Measurements from ENCODE around the gene LRRTM4.

The LRRTM4 gene

DNA sequence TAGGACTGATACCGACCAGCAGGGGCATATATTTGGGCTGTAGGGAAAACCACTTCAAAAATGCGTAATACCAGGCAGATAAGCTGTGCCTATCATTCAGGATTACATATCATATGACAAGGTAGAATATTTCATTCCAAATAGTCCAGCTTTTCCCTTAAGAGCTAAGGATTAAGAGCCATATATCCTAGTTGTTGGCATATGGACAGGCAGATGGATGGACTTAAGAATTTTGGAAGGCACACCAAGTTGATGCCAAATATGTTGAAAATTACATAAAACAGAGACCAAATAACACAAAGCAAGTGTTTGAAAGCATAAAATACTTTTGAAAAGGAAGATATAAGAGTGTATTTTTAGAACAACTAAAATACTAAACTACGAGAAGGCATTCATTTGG lies 52.1 kb downstream of the LRRTM4 start:
- DNase-seq (ENCODE audit: low read depth in 2 of 2) = no peak

DNA sequence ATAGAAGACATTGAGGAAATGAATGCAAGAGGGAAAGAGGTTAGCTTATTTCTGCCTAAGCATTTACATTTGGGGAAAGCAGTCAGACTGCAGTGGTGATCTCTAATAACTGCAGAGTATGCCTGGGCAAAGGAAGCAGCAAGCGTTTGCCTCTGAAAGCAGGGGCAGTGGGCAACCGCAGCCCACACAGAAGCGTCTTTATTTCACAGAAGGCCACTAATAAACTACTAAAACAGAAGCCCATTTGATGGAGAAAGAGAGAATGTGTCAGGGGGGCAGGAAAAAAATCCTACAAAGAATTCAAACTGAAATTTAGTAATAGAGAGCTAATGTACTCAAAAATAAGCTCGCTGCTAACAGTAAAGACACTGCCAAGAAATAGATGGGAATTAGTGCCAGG lies 53.1 kb downstream of the LRRTM4 start:
- no peak for DNase-seq (ENCODE audit: low read depth in 2 of 2)

DNA sequence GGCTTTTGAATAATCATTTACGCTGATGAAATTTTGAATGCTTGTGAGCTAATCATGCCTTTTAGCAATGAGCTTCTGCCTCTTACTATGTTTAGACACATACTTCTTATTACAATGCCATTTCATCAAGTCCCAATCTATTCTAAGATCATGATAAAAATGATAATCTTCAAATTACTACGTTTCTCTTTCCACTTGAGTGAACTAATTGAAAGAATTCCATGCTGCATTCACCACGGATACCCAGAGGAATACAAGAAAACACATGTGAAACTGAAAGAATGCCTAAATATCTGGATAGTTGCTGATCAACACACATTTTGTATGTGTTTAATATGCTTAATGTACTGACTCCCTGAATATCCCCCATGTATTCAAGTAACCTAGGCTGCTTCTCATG lies 62.3 kb downstream of the LRRTM4 start:
- DNase-seq (ENCODE audit: low read depth in 2 of 2) = no peak

DNA sequence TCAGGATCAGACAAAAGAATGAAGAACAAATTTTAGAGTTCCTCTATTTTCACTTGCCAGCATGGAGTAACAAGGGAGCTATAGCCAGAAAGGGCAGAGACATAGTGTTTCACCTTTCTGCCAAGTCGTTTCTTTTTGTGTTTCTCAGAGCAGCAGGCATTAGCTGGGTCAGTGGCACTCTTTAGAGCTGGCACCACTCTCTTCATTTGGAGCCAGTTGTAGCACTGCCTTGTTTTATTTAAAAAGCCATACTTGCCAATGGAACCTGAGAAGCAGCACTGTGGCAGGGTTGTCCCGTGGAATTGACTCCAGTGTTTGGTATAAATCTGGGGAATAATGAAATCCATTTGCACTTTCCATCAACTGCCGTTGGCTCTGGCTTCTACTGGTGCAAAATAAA lies 64.0 kb downstream of the LRRTM4 start:
- DNase-seq (ENCODE audit: low read depth in 2 of 2) = no peak

DNA sequence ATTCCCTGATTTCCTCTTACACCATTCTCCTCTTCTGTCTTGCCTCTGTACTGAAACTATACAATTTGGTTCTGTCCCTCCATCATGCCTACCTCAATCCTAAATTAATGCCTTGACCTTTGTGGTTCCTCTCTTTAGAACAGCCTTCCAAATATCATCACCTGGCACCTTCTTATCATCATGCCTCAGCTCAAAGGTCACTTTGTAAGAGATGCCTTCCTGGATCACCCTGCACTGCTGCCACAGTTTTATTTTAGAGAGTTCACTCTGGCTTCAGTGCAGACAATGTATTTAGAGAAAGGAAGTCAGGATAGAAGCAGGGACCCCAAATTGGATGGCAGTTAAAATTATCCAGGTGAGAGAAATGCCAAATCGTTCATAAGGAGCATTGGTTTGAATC lies 64.5 kb downstream of the LRRTM4 start:
- DNase-seq (ENCODE audit: low read depth in 2 of 2) = no peak

DNA sequence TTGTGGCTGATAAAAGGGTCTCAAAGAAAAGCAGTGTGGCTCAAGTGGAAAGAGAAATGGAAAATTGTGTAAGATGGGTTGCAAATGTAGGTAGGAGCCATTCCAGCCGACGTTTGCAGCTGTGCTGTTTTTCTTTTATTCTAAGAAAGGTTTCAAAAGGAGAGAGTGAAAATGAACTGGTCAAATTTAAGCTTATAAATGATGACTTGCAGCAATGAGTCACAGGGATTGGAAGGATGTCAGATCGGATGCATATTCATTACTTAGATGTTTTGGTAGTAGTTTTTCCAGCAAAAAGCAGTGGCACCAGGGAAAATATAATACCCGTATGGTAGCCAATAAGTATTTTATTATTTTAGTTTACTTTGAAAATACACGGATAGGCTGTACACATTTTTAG lies 79.1 kb downstream of the LRRTM4 start:
- DNase-seq (ENCODE audit: low read depth in 2 of 2) = no peak

DNA sequence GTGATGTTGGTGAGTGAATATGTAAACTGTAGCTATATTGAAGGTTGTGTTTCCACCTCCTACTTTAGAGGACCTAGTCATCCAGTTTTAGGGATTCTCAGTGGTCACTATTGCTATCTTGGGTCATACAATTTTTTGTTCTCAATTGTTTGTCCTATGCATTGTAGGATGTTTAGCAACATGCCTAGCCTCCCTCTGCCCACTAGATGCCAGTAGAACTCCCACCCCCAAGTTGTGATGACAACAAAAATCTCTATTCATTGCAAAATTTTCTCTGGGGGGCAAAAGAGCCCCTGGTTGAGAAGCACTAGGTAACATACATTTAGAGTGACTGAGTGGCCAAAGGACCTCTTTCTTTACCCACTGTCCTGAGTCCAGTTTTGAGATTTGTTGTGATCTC lies 87.3 kb downstream of the LRRTM4 start:
- DNase-seq (ENCODE audit: low read depth in 2 of 2) = no peak

DNA sequence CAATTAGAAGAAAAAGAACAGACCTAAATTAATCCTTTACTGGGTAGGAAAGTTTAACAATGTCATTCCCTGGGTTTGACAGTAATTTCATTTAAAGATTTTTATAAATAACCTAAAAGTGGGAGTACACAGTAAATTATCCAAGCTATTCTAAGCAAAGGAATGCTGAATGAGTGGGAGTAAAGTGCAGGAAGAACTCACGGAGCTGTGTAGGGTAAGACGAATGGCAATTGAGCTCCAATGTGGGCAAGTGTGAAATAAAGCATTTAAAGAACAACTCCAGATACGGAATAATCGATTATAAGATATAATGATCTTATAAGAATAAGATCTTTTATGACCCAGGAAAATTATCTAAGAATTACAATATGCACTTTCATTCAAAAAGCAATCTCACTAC lies 93.2 kb downstream of the LRRTM4 start:
- DNase-seq (ENCODE audit: low read depth in 2 of 2) = no peak

DNA sequence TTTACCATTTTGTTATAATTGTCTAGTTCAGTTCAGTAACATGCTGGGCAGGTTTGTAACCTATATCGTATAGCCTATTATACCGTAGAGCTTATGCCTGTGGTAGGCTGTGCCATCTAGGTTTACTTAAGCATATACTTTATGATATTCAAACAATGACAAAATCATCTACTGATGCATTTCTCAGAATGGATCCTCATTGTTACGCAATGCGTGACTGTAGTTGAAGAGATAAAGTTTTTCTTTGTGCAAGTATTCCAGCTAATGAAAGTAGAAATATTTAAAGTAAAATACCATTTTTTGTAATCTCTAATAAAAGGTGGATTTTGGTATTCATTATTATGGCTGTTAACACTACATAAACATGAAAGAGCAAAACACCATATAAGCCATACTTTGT lies 100.2 kb downstream of the LRRTM4 start:
- DNase-seq (ENCODE audit: low read depth in 2 of 2) = no peak

DNA sequence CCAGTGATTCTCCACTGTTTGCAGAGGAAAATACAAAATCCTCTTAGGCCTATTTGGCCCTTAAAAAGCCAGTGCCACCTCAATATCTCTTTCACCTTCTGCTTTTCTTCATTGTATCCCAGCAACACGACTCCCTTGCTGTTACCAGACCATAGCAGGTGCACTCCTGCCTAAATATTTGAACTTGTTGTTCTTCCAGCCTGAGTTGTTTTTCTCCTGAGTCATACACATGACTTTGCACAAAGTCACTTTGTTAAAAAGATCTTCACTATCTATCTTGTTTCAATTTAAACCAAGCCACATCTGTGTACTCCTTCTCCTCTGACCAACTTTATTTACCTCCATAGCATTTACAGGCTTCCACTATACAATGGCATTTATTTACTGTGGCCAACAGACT lies 103.6 kb downstream of the LRRTM4 start:
- no peak for DNase-seq (ENCODE audit: low read depth in 2 of 2)

DNA sequence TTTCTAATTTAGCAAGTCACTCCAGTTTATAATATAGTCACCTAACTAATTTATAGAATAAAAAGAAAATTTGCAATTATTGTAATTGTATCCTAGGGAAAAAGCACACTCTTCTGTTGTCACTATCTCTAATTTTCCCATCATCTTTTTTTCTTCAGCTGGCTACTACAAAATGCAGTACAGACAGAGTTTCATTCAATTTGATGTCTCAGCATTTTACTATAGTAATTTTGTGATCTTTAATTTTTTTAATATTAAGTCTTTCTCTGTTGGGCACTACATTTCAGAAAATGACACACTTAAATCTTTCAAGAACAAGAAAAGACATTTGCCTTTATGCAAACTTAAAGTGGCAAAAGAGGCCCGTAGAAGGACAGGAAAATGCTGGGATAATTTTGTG lies 118.0 kb downstream of the LRRTM4 start:
- DNase-seq (ENCODE audit: low read depth in 2 of 2) = no peak

DNA sequence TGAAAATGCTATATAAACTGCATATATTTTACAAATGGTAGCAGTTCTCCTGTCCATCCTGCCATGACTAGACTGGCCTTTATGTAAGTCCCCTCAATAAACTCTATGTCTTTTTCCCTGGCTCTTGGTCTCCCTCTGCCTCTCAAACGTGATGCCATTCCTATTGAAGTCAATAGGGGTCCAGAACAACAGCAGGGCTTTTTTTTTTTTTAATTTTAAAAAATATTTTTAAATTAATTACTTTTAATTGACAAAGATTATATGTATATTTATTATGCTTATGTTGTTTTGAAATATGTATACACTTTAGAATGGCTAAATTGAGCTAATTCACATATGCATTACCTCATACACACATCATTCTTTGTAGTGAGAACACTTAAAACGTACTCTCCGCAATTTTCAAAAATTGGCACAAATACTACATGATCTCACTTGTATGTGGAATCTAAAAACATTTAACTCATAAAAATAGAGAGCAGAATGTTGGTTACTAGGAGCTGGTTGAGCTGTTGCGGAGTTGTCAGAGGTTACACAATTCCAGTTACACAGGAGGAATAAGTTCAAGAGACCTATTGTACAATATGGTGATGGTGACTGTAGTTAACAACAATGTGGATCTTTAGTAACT lies 123.1 kb downstream of the LRRTM4 start:
- no peak for DNase-seq (ENCODE audit: low read depth in 2 of 2)

DNA sequence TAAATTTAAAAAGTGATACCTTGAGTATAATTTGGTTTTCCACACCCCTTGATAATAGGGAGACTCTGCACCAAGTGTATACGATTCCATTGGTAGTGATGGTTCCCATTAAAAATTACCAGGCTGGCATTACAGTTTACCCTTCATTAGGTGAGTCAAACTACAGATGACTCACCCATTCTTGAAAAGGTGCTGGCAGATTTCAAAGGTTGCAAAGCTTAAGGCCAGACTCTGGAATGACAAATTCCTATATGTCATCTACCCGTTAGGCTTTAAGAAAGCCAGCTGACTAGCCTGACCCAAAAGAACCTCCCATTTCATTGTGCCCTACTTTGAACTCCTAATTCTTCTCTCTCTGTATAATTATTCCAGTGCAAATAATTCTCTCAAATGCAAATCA lies 124.4 kb downstream of the LRRTM4 start:
- DNase-seq (ENCODE audit: low read depth in 2 of 2) = no peak

DNA sequence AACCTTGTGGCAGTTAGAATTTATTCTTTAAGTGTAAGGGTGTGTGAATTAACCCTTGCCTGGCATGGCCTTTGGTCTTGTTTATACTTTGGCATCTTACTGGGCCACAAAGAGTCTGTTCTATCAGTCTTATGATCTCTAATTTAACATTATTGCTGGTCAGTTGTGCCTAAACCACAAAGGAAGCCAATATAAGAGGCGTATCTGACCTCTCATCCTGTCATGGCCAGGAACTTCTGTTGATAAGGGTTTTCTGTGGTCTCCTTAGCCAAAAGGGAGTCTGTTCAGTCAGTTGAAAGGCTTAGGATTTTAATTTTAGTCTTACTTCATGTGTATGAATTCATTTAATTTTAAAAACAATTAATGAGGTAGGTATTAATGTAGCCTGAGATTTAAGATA lies 127.2 kb downstream of the LRRTM4 start:
- no peak for DNase-seq (ENCODE audit: low read depth in 2 of 2)

DNA sequence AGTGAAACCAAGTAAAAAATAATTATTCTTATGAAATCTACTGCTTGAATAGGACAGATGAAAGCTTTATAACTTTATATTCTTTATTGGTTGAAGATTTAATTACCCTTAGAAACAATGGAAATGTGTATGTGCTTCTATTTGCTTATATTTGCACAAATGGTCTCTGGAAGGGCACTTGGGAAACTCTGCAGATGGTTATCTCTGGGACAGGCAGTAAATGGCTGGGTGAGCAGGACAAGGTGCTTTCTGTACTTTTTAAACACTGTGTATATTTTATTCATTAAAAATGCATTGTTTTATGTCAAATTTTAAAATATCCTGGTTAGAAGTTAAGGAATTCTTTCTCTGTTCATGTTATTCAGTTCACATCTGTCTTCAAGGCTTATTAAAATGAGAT lies 131.1 kb downstream of the LRRTM4 start:
- no peak for DNase-seq (ENCODE audit: low read depth in 2 of 2)

DNA sequence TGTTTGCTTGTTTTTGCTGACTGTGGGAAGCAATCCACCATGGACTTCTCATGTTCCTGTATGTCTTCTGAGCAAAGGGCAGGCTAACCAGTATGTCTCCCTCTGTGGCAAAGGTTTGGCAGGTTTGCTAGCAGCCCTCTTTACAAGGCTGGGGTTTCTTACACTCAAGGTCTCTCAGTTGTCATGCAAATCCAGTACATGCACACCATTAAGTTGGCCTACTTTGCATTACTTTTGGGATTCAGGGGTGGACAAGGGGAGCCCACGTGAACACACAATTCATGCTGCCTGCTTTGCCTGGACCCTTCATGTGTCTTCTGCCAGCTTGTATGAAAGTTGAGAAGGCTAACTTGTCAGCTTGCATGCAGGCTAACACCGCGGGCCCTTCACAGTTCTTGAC lies 134.9 kb downstream of the LRRTM4 start:
- DNase-seq (ENCODE audit: low read depth in 2 of 2) = no peak

DNA sequence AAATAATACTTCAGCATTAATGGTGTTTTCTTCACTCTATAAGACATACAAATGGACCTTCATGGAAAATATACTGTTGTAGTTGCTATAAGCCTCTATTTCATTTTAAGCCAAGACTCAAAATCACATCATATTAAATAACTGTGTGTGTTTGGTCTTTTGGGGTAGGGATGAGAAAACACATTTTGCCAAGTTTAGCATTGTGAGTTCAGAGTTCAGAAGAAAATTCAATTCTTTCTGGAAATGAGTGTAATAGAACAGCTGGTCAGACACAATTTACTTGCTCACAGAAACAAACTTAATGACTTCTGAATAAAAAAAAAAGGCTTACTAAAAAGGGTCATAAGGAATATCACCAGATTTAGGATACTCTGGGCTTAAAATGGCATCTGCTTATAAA lies 149.5 kb downstream of the LRRTM4 start:
- no peak for DNase-seq (ENCODE audit: low read depth in 2 of 2)

DNA sequence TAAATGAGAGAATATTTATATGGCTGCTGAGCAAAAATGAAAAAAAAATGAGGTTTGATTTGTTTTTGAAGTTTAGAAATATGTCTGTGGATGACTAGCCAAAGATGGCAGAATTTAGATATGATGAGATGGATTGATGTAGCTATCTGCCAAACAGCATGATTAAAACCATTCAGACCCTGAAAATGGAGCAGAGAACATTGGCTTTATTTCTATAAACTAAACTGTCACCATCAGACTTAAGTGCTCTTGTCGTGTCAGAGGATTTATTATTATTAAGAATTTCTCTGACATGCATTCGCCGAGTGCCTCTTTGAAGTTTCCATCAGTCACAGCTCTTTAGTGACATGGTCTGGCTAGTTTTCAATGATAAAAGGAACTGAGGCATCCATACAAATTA lies 151.7 kb downstream of the LRRTM4 start:
- DNase-seq (ENCODE audit: low read depth in 2 of 2) = no peak

DNA sequence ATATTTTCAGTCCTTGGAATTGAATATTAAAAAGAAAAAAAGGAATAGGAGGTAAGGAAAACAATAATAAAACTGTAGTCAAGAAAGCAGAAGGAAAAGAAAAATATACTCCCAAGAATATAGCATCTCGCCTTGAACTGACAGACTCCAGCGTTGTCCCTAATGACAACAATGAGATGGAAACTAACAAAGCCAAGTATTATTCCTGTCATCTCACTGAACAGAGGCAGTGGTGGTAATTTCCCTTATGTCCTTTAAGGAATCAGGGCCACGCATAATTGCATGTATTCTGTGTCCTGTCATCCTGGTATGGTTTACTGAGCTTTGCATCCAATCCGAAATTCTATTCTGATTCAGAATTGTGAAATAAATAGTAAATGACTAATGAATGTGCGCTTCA lies 158.9 kb downstream of the LRRTM4 start:
- no peak for DNase-seq (ENCODE audit: low read depth in 2 of 2)

DNA sequence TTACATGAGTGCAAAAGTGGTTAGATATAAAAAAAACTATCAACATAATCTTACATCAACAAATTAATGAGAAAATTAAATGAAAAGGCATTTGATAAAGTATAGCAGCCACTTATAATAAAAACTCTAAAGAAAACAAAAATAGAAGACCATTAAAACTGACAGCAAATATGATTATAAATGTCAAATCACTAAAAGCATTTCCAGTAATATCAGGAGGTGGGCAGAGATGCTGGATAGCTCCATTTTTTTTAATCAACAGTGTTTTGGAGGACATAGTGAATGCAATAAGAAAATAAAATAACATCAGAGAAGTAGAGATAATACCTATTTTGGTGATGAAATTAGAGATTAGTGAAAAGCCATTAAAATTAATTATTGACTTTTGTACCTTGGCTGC lies 173.4 kb downstream of the LRRTM4 start:
- no peak for DNase-seq (ENCODE audit: low read depth in 2 of 2)

DNA sequence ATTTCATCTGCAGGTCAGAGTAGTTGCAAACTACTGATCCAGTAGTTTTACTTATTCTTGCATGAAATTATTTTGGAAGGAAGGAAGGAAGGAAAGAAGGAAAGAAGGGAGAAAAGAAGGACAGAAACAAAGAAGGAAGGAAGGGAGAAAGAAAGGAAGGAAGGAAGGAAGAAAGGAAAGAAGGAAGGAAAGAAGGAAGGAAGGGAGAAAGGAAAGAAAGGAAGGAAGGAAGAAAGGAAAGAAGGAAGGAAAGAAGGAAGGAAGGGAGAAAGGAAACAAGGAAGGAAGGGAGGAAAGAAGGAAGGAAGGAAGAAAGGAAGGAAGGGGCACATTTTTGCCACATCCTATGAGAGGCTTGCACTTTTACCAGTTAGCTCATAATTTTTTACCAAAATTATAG lies 186.2 kb downstream of the LRRTM4 start:
- no peak for DNase-seq (ENCODE audit: low read depth in 2 of 2)

DNA sequence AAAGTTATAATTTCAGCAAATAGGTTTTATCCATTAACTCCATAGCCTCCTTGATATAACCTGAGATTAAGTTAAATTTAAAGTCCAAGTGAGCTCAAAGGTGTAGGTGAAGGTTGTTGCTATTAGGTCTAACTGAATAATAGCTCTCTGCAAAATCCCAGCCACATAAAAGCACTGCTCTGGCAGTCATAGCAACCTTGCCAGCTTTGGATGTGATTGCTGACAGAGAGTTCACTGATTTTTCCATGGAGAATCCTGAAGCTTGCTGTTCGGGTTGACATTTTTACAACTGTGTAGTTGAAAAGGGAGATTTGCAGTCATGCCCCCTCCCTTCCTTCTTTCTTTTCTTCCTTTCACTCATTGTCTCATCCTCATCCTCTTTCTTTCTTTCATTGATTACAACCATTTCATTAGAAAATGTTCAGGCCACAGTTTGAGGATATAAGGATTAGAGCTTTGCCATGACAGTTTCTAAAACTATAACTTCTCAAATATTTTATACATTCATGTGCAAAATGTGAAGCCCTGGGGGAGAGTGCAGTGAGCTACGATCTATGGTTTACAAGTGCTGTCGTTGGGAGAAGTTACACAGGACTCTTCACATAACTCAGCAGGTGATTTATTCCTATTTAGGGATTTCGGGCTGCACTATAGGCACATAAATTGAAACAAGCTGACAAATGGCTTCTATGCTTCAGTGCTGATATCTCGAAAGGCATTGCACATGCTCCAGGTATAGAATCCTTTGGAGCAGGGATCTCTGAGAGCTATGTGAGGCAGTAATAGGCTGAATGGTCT lies 193.8 kb downstream of the LRRTM4 start:
- no peak for DNase-seq (ENCODE audit: low read depth in 2 of 2)

DNA sequence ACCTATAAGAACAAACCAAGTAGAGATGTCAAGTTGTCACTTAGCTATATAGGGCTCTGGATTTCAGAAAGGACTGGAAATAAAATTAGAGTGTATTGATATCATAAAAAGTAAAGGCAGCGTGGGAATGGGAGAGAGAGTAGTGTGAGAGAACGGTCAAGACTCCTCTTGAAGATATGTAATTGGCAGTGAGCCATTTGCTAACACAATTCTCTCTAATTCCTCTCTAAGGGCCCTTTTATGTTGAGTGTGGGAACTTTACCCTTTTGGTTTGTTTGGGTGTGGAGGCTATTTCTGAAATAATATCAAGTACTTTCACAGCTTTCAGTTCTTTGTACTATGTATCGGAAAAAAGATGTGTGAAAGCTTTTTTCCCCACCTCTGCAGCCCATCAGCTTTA lies 196.8 kb downstream of the LRRTM4 start:
- DNase-seq (ENCODE audit: low read depth in 2 of 2) = no peak

DNA sequence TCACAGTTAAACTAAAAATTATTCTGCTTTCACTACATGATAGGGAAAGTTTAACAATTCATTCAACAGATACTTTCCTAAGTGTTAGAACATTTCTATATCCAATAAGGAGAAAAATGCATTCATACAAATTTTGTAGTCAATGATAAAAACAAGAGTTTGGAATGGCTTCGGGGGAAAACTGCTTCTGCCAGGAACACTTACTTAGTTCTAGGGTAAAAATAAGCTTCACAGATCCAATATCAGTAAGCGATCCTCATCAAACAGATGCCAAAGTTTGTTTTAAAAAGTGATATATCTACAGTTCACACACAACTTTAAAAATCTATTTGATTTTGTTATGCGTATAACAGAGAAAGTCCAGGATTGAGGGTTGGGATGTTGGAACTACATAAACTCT lies 199.7 kb downstream of the LRRTM4 start:
- DNase-seq (ENCODE audit: low read depth in 2 of 2) = no peak
